SK-MEL-5 (cell line): ENCODE measurements around the gene AP2S1. TPM values are rescaled to one million over a fixed set of nuclear protein-coding genes. Genes with fewer than 3 reads are reported as not detected.
A peak's percentile ranks its signal among the peaks of the same experiment; 100 is the strongest.
"Not testable (repeated sequence)": the region's sequence is repeated elsewhere in the genome, so short reads cannot be mapped to it uniquely, and the experiment has no call there.

Experiments
- DNase-seq: peaks from one replicate; pipeline ENCODE4 v3.0.0-alpha.2; 2016; ENCODE audit warnings: low read depth, low spot score
- in situ Hi-C: cut with HindIII; loops from 2 replicates; pipeline ENCODE4 v1.10.0; 2016; ENCODE audit warnings: low sequenced_read_pairs, high pct_unique_total_duplicates, low pct_unique_long_range_greater_than_20kb
- total RNA-seq: library from RNA; depleted of rRNA; stranded (reverse); fragments of >200 nt; shearing (Covaris generic); gene quantifications from 2 replicates; pipeline ENCODE4 v1.2.3, GENCODE V29; 2014

The AP2S1 gene
- total RNA-seq, 1 experiment from 2014 or later = 182 TPM

DNA sequence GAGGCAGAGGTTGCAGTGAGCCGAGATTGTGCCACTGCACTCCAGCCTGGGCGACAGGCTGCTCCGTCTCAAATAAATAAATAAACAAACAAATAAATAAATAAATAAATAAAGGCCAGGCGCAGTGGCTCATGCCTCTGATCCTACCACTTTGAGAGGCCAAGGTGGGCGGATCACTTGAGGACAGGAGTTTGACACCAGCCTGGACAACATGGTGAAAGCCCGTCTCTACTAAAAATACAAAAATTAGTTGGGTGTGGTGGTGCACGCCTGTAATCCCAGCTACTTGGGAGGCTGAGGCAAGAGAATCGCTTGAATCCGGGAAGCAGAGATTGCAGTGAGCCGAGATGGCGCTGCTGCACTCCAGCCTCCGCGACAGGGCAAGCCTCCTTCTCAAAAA lies 4.1 kb upstream of the AP2S1 start:
- in situ Hi-C loops, DNase-seq: not testable (repeated sequence)

DNA sequence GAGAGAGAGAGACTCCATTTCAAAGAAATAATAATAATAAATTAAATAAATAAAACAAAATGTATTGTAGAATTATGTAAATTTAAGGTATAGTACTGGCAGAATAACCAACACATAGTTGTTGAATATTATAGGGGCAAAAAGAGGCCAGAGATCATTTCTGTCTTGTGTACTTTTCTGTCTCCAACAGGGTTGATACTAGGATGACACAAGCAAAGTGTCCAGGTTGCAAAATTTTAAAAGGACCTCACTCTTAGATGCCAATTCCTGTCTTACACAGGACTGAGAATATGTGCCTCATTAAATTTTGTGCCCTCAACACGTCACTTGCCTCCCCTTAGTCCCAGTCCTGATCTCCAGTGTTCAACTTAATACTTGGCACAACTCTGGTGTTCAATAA lies 2.2 kb upstream of the AP2S1 start:
- DNase-seq = no peak
- in situ Hi-C loops = no loop called here

DNA sequence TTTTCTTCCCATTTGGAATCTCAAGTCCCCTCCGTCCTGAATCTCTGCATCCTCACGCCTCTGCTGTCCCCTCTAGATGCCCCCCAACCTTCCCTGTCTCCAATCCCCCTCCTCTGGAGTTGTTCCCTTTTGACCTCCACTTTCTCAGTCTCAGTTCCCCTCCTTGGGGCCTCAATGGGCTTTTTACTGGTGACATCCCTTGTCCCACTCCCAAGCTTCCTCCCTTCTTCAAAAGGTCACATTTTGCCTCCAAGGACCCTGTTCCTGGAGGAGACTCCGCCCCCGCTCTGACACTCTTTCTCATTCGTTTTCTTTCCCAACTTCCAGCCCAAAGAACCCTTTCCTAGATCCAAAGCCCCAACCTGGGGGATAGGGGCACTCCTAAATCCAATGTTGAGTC lies 1.0 kb downstream of the AP2S1 start:
- no peak for DNase-seq
- in situ Hi-C loops = no loop called here

DNA sequence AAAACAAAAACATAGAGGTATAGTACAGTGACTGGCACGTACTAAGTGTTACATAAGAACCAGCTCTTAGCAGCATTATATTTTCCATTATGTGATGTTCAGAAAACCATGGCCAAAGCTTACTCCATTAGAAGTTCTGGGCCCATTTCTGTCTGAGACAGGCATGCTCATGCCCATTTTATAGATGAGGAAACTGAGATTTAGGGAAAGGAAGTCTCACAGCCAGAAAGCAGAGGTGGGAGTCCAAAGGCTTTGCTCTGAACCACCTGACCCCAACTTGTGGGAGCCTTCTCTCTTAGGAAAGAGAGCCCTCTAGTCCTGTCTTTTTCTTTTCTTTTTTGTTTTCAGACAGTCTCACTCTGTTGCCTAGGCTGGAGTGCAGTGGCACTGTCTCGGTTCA lies 2.3 kb downstream of the AP2S1 start:
- in situ Hi-C loops = no loop called here
- no peak for DNase-seq

DNA sequence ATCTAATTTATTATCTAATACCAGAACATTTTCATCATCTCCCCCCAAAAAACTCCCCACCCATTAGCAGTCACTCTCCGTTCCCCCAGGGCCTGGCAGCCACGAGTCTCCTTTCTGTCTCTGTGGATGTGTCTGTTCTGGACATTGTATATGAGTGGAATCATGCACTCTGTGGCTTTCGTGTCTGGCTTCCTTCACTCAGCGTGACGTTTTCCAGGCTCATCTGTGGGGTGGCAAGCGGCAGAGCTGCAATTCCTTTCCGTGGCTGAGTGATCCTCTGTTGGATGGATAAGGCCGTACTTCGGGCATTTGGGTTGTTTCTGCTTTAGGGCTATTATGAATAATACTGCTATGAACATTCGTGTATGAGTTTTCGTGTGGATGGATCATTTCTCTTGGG lies 3.1 kb downstream of the AP2S1 start:
- in situ Hi-C loops = no loop called here
- DNase-seq = no peak

DNA sequence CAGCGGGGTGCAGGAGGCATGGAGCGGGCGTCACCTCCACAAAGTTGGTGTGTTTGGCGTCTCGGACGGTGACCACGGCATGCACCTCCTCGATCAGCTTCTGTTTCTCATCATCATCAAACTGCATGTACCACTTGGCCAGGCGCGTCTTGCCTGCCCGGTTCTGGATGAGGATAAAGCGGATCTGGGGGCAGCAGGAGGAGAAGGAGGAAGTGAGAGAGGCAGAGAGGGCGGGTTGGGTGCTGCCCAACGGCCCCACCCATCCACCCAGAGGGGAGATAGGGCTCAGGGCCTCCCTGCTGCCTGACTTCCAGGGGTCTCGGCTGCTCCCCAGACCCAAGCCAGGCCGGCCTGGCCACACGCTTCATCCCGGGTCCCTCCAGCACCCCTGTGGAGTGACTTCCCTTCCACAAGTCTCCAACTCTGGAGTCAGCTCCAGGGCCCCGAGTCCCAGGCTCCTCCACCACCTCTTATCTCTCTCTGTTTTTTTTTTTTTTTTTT lies 4.6 kb downstream of the AP2S1 start:
- DNase-seq = no peak
- in situ Hi-C loops = no loop called here

DNA sequence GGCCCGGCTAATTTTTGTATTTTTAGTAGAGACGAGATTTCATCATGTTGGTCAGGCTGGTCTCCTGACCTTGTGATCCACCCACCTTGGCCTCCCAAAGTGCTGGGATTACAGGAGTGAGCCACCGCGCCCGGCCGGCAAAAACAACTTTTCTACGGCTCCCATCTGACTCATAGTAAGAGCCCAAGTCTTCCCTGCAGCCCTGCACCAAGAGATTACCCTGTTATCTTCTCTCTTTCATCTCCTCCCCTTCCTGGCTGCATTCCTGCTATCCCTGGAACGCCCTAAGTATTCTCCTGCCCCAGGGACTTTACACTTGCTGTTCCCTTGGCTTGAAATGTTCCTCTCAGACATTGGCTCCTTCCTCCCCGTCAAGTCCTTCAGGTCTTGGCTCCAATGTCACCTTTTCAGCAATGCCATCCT lies 6.6 kb downstream of the AP2S1 start:
- no peak for DNase-seq
- in situ Hi-C loops = no loop called here

DNA sequence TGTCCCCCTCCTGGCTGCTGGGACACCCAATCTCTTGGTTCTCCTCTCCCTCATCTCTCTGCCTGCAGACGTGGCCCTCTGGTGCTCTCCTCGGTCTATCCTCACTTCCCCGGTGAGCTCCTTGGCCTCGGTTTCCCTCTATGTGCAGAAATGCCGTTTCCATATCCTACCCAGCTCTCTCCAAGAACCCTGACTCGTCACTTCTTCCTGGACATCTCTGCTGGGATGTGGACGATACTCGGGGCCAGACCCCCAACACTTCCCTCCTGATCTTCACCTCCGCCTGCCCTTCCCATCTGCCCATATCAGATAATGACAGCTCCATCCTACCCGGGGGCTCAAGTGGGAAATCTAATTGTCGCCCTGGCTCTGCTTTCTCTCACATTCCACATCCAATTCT lies 7.9 kb downstream of the AP2S1 start:
- DNase-seq = no peak
- in situ Hi-C loops = no loop called here

DNA sequence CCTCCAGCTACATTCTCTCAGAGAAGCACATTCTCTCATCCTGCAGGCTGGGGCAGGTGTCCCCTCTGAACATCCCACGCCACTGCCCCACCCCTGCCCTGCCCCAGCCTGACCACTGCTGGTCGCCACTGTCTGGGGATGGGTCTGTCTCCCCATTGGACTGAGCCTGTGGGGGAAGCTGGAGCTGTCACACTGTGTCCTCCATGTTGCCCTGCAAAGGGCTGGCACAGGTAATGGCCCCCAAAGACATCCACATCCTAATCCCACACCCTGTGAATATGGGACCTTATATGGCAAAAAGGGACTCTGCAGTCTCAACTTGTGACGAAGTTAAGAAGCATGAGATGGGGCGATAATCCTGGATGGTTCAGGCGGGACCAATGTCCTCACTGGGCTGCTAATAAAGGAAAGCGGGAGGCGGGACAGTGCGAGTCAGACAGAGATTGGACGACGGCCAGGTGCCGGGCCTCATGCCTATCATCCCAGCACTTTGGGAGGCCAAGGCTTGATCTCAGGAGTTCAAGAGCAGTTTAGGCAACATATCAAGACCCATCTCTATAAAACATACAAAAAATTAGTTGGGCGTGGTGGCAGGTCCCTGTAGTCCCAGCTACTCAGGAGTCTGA lies 9.1 kb downstream of the AP2S1 start:
- in situ Hi-C loops = no loop called here
- no peak for DNase-seq

DNA sequence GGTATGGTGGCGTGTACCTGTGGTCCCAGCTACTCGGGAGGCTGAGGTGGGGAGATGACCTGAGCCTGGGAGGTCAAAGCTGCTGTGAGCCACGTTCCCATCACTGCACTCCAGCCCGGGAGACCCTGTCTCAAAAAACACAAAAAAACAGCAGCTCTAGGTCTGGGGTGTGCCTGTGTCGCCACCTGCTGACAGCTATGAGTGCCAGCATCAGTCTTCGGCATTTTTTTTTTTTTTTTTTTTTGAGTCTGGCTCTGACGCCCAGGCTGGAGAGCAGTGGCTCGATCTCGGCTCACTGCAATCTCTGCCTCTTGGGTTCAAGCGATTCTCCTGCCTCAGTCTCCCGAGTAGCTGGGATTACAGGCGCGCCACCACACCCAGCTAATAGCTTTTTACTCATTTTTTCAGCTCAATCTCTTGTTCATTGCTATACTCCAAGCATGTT lies 10.1 kb downstream of the AP2S1 start:
- peak; percentile 75 for DNase-seq
- in situ Hi-C loops = no loop called here

DNA sequence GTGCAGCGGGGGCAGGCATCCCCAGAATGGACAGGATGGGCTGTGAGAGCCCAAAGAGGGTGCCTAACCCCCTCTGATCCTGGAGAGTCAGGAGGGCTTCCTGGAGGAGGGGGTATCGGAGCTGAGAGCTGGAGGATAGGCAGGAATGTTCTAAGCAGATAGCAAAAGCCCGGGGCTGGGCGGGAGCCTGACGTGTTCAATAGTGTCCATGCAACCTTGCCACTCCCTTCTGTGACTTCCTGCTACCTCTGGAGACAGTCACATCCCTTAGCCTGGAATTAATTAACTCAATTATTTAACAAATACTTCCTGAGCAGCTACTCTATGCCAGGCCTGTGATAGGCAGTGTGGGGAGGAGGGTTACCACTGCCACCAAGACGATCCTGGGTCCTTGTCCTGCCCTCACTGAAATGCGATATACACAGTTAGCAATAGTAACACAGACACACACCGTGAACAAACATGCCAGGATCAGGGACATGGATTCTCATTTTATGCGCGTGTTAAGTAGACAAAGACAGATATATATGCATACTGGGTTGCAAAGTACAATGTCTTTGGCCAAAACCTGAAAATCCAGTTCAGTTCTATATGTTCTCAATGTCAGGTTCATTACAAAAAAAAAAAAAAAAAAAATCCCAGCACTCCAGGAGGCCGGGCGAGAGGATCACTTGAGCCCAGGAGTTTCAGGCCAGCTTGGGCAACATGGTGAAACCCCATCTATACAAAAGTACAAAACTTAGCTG lies 10.7 kb downstream of the AP2S1 start:
- in situ Hi-C loops = no loop called here
- DNase-seq = no peak

DNA sequence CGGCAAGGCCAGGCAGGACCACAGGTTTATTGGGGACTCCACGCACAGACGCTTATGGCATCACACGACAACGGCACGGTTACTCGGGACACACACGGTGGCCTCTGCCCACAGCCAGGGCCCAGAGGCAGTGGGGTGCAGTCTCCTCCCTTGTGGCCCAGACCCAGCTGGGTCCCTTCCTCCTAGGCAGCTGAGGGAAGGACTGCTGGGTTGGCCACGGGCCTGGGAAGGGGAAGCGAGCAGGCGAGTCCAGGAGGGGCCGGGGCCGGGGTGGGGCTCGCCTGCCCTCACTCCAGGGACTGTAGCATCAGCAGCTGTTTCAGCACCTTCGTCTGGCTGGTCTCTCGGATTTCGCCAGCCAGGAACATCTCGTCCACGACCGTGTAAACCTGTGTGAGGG lies 12.5 kb downstream of the AP2S1 start:
- no peak for DNase-seq
- in situ Hi-C loops = no loop called here

DNA sequence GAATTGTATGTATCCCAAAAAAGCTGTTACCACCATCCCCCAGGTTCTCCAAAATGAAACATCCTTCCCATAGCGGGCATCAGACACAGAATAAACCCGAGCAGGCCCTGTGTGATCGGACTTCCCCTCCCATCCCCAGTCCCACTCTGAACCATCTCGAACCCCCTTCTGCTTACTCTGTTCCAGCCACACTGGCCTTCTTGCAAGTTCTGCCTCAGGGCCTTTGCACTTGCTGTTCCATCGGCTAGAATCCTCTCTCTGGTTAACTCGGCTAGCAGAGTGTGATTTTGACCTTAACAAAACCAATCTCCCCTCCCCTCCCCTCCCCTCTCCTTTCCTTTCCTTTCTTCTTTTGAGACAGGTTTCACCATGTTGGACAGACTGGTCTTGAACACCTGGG lies 15.7 kb downstream of the AP2S1 start:
- no peak for DNase-seq
- in situ Hi-C loops = no loop called here

DNA sequence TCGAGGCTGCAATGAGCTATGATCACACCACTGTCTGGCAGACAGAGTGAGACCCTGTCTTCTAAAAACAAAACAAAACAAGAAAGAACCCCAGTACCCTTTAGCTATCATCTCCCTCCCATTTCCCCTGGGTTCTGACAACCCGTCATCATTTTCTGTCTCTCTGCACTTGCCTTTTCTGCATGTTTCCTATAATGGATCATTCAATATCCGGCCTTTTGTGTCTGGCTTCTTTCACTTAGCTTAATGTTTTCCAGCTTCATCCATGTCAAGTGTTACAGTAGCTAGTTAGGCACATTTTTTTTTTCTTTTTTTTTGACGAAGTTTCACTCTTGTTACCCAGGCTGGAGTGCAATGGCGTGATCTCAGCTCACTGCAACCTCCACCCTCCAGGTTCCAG lies 16.5 kb downstream of the AP2S1 start:
- in situ Hi-C loops = no loop called here
- no peak for DNase-seq

DNA sequence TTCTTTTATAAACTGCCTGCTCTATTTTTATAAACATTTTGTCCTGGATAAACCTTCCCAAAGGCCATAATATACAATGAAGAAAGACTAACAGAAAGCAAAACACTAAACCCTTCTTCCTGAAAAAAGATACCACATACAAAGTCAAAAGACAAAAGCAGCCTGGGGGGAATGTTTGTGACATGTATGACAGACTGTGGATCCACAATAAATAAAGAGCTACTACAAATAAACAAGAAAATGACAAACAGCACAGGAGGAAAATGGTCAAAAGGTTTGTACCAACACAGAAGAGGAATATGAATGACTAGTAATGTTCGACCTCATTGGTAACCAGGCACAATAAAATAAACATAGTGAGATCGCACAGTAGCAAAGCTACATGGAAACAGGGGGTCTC lies 19.8 kb downstream of the AP2S1 start:
- no peak for DNase-seq
- in situ Hi-C loops = no loop called here

DNA sequence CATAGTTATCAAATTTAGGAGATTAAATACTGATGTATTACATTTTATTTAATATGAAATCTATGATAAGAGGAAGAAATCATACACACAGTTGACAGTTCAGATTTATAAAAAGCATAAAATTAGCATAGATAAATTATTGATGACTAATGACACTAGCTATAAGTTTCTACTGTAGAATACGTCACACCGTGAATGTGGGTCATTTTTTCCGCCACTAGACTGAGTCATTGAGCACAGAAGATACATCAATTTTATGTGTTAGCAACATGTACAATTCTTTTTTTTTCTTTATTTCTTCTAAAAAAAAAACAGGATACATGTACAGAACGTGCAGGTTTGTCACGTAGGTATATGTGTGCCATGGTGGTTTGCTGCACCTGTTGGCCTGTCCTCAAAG lies 22.2 kb downstream of the AP2S1 start:
- in situ Hi-C loops = no loop called here
- no peak for DNase-seq

DNA sequence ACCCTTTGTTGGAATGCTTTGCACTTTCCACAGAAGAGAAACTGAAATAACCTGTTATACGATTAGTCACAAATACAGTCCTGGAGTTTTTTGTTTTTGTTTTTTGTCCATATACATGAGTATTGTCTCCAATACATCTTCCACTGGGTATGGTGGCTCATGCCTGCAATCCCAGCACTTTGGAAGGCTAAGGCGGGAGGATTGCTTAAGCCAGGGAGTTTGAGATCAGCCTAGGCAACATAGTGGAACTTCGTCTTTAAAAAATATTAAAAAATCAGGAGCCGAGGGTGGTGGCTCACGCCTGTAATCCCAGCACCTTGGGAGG lies 25.0 kb downstream of the AP2S1 start:
- in situ Hi-C loops = no loop called here
- no peak for DNase-seq

DNA sequence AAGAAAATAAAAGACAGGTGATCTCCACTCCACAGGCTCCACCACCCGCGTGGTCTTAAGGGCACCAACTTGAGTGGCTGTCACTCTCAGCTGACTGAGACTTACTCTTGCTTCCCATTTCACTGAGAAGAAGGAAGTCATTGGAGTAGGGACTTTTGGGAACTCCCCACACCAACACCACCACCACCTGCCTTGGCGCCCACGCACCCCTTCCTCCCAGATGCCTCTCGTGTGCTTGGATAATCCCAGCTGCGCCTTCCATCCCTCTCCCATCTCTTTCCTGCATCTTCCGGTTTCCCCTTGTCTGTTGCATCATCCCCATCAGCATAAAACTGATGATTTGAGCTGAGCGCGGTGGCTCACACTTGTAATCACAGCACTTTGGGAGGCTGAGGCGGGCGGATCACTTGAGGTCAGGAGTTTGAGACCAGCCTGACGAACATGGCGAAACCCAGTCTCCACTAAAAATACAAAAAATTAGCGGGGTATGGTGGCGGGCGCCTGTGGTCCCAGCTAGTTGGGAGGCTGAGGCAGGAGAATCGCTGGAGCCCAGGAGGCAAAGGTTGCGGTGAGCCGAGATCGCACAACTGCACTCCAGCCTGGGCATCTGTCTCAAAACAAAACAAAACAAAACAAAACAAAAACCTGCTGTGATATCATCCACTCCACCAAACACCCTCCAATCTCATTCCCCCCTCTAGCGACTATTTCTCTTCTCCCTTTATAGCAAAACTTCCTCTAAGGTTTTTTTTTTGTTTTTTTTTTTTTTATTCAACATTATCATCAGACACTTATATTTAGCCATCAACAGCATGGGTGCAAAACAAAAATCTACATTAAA lies 25.5 kb downstream of the AP2S1 start:
- in situ Hi-C loops = no loop called here
- DNase-seq = no peak

DNA sequence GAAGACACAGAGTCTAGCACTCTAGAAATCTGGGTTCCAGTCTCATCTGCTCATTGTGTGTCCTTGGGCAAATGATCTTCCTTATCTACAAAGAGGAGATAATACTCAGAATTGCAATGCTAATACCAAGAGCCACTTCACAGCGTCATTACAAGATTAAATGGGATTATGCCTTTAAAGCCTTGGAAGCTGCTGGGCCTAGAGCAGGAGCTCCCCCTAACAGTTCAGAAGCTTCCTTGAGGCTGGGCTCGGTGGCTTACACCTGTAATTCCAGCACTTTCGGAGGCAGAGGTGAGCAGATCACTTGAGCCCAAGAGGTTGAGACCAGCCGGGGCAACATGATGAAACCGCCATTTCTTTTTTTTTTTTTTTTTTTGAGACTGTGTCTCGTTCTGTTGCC lies 27.6 kb downstream of the AP2S1 start:
- no peak for DNase-seq
- in situ Hi-C loops = no loop called here
